Lower leg skin (tissue), 4 donors: ENCODE measurements around the gene RELT. TPM values are rescaled to one million over a fixed set of nuclear protein-coding genes. Genes with fewer than 3 reads are reported as not detected.

Experiments
- DNase-seq, 2 donors: peaks; one replicate each; pipeline ENCODE4 v3.0.0-alpha.2; 2019; ENCODE audit warnings: low spot score in 2 of 2
- H3K4me3 ChIP-seq: fragments of 200-600 bp; sonication (generic); 2 replicates; pipeline ENCODE4 v1.5.1; 2017; ENCODE audit warnings: mild to moderate bottlenecking, low read depth; ENCODE audit not compliant: poor library complexity, severe bottlenecking
- POLR2A ChIP-seq, 2 donors: fragments of 450-650 bp; IDR thresholded peaks; one replicate each; pipeline ENCODE4 v1.6.1; 2016 to 2017; ENCODE audit warnings: antibody characterized with exemption in 2 of 2, mild to moderate bottlenecking in 1 of 2, moderate library complexity in 1 of 2
- WGBS, 2 donors: methylation state at CpG; one replicate each; pipeline ENCODE4 v1.1.5; 2018; 5-methylcytosine and 5-hydroxymethylcytosine counted together
- intact Hi-C: fragments of 100-400 bp; cut with DNase I; formaldehyde crosslinking; loops from one replicate; pipeline ENCODE4 v1.15.0; 2023; ENCODE audit warnings: low total_unique reads
- total RNA-seq, 4 donors: library from RNA; depleted of rRNA; stranded (reverse); fragments of >200 nt; gene quantifications; one replicate each; pipeline ENCODE4 v1.1.0, GENCODE V29; 2016
- TF ChIP-seq, protein P1 (sequence below), 3 donors: fragments of 450-650 bp; IDR thresholded peaks; one replicate each; pipeline ENCODE4 v1.5.1; 2016; ENCODE audit warnings: antibody characterized with exemption in 3 of 3, mild to moderate bottlenecking in 3 of 3, moderate library complexity in 2 of 3

RELT gene
- total RNA-seq, 4 donors from 2014 or later: 2.1 to 4.8 (median 4.4) TPM

DNA sequence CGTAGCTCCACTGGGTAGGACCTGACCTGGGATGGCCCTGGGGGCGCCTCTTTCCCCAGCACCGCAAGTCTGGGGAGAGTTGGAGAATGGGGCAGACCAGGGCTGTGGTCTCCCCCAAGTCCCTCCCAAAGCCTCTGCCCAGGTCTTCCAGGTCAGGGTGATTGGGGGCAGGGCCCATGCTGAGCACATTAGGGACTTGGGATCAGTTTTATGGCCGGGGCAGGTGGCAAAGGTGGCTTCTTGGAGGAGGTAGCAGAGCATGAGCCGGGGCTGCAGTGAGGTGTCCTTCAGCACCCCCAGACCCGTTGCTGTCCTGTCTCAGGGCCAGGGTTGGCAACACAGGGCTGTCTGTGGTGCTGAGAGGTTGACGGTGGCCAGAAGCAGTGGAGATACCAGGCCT is 6.0 kb downstream of the RELT start:
- WGBS, 2 donors: 98 to 100% methylated on average over 5 to 6 of the region's 7 CpGs
- intact Hi-C loops: loop anchor here (10.0 kb wide), 1 partner anchor 77 kb away; the partner anchor contains the start of gene ARHGEF17

DNA sequence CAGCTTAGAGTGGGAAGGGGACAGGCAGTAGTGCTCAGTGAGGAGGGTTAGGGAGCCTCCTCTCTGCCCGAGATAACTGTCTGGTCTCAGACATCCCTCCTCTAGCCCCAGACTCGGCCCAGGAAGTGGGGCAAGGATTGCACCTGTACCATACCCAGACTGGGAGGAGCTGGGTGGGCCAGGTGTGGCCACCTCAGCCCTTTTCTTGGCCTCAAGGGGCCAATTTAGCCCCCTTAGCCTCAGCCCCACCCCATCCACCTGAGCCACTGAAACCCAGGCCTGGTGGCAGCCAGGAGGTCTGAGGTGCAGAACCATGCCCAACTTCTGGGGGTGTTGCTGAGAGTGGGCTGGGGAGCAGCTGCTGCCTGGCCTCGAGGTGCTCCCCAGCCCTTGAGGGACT is 6.5 kb downstream of the RELT start:
- intact Hi-C loops: loop anchor here (10.0 kb wide), 1 partner anchor 78 kb away; the partner anchor contains the start of gene ARHGEF17
- DNase-seq: no peak

More for the DNA sequence above, 6.0 kb downstream of the RELT start:
- TF ChIP-seq, protein P1, sequence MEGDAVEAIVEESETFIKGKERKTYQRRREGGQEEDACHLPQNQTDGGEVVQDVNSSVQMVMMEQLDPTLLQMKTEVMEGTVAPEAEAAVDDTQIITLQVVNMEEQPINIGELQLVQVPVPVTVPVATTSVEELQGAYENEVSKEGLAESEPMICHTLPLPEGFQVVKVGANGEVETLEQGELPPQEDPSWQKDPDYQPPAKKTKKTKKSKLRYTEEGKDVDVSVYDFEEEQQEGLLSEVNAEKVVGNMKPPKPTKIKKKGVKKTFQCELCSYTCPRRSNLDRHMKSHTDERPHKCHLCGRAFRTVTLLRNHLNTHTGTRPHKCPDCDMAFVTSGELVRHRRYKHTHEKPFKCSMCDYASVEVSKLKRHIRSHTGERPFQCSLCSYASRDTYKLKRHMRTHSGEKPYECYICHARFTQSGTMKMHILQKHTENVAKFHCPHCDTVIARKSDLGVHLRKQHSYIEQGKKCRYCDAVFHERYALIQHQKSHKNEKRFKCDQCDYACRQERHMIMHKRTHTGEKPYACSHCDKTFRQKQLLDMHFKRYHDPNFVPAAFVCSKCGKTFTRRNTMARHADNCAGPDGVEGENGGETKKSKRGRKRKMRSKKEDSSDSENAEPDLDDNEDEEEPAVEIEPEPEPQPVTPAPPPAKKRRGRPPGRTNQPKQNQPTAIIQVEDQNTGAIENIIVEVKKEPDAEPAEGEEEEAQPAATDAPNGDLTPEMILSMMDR (IDR thresholded peaks at IDR 0.05): no peak
- no peak for TF ChIP-seq POLR2A (IDR thresholded peaks at IDR 0.05)
- no peak for DNase-seq
- H3K4me3 ChIP-seq: no peak overlapping the region

DNA sequence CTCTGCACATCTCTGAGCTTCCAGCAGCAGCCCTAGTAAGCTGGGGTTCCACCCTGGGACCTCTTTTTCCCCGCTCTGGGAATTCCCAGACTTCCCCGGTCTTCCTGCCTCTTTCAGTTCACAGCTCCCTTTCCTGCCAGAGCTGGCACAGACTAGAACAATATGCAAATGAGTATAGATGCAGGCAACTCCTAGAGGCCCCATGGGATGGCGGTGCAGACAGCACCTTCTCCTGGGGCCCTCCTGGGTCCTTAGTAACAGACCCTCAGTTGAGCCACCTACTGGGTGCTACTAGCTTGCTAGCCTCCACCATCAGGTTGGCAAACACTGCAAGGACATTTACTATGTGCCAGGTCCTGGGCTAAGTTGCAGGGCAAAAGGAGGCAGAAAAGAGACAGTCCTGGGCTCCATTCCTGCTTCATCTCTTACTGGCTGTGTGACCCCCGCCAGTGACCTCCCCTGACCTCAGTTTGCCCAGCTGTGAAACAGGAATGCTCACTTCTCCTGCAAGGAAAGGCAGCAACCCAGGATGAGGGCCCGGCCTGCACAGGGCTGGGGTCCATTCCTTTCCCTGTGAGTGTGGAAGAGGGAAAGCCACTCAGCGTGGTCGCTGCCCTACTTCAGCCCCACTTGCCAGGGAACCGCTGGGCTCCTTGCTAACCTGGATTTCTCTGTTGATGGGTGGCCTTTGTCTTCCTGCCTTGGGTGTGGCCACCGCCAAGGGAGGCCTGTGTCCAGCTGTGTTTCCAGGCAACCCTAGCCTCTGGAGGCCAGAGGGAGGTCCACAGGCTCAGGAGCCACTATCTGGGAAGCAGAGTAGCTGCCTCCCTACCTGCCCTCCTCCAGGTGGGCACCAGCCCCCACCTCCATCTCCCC is 7.3 kb downstream of the RELT start:
- WGBS, 2 donors: 53 to 57% methylated on average over 9 of the region's 9 CpGs
- DNase-seq: no peak

More for the DNA sequence above, 6.5 kb downstream of the RELT start:
- TF ChIP-seq, protein P1 (IDR thresholded peaks at IDR 0.05): no peak
- no peak for TF ChIP-seq POLR2A (IDR thresholded peaks at IDR 0.05)
- 67 to 79% methylated on average over 2 to 3 of the region's 3 CpGs for WGBS, 2 donors
- H3K4me3 ChIP-seq: no peak overlapping the region

DNA sequence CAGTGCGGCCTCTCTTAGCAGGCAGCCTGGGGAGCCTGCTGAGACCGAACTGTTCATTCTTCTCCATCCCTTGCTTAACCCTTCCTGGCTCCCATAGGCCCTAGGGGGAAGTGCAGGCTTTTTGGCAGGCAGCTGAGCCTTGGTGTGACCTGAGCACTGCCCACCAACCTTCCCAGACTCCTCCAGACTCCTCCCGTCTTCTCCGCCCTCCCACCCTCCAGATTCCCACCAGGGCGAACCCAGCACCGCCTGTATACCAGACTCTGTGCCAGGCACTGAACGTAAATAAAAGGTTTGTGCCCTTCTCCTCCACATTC is 7.9 kb downstream of the RELT start:
- H3K4me3 ChIP-seq: no peak overlapping the region
- WGBS, 2 donors: 86 to 89% methylated on average over 7 of the region's 7 CpGs
- no peak for TF ChIP-seq POLR2A (IDR thresholded peaks at IDR 0.05)
- TF ChIP-seq, protein P1 (IDR thresholded peaks at IDR 0.05): no peak
- DNase-seq: no peak
- intact Hi-C loops: loop anchor here (10.0 kb wide), 1 partner anchor 79 kb away; the partner anchor contains the start of gene ARHGEF17

More for the DNA sequence above, 7.3 kb downstream of the RELT start:
- TF ChIP-seq, protein P1 (IDR thresholded peaks at IDR 0.05): no peak
- no peak for TF ChIP-seq POLR2A (IDR thresholded peaks at IDR 0.05)
- no peak overlapping the region for H3K4me3 ChIP-seq
- intact Hi-C loops: loop anchor here (10.0 kb wide), 1 partner anchor 79 kb away; the partner anchor contains the start of gene ARHGEF17

DNA sequence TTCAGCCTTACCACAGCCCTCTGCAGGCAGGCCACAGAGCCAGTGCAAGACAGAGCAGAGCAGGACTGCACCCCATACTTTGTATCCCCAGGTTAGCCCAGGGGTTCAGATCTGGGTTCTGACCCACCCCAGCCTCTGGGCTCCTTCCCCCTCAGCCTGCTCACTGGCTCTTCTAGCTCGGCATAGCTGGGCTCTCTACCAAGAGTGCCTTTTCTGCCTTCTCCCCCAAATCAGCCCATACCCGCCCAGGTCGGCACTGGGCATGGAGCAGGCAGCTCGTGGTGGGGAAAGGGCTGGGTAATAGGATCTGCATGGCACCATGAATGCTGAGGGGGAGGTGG is 8.3 kb downstream of the RELT start:
- H3K4me3 ChIP-seq: no peak overlapping the region
- TF ChIP-seq POLR2A (IDR thresholded peaks at IDR 0.05): no peak
- TF ChIP-seq, protein P1 (IDR thresholded peaks at IDR 0.05): no peak
- WGBS, 2 donors: 70 to 82% methylated on average over 4 of the region's 4 CpGs
- intact Hi-C loops: loop anchor here (10.0 kb wide), 1 partner anchor 80 kb away; the partner anchor contains the start of gene ARHGEF17
- DNase-seq: no peak
